ENCODE results near the gene RNF213.

- TF ChIP-seq CTCF (IDR thresholded peaks at IDR 0.05; ENCODE audit: low read depth, low read length) (no peak), EZH2phosphoT487 (IDR thresholded peaks at IDR 0.05; ENCODE audit: low read depth) (no peak)
These were observed 38.1 kb upstream of the RNF213 start for GRCh38 chr17:80222376-80223141.

Data from OCI-LY3 (cell line).